Loucy (cell line): Measurements from ENCODE around the gene OR4D1.

Experiments used
- H2AFZ ChIP-seq: fragments of 200-600 bp; sonication (generic); 2 replicates; pipeline ENCODE4 v1.6.0; 2016; ENCODE audit warnings: antibody characterized with exemption, mild to moderate bottlenecking, low read length, moderate library complexity
- H3F3A ChIP-seq: fragments of 200-600 bp; 2 replicates; pipeline ENCODE4 v1.6.0; 2016; ENCODE audit warnings: antibody characterized with exemption, low read depth, mild to moderate bottlenecking
- H3K27me3 ChIP-seq: fragments of 200-600 bp; sonication (generic); 2 replicates; pipeline ENCODE4 v1.6.1; 2014; ENCODE audit warnings: low read length, mild to moderate bottlenecking; ENCODE audit not compliant: insufficient read depth, poor library complexity, severe bottlenecking
- H3K36me3 ChIP-seq: fragments of 200-600 bp; sonication (generic); 2 replicates; pipeline ENCODE4 v1.6.1; 2016; ENCODE audit warnings: low read length; ENCODE audit not compliant: insufficient read depth
- H3K4me1 ChIP-seq: fragments of 200-600 bp; sonication (generic); 2 replicates; pipeline ENCODE4 v1.5.1; 2014; ENCODE audit warnings: low read length, mild to moderate bottlenecking; ENCODE audit not compliant: insufficient read depth, poor library complexity, severe bottlenecking
- H3K4me2 ChIP-seq: fragments of 200-600 bp; sonication (generic); 2 replicates; pipeline ENCODE4 v1.6.0; 2014; ENCODE audit warnings: antibody characterized with exemption, low read length, low read depth, mild to moderate bottlenecking; ENCODE audit not compliant: poor library complexity, severe bottlenecking
- H3K4me3 ChIP-seq: fragments of 200-600 bp; sonication (generic); 2 replicates; pipeline ENCODE4 v1.5.1; 2014; ENCODE audit warnings: low read length, mild to moderate bottlenecking, mixed read lengths; ENCODE audit not compliant: poor library complexity, severe bottlenecking
- H3K79me2 ChIP-seq: fragments of 200-600 bp; sonication (generic); 2 replicates; pipeline ENCODE4 v1.6.1; 2014; ENCODE audit warnings: low read length; ENCODE audit not compliant: insufficient read depth
- H3K9ac ChIP-seq: fragments of 200-600 bp; sonication (generic); 2 replicates; pipeline ENCODE4 v1.6.0; 2014; ENCODE audit warnings: mild to moderate bottlenecking, low read depth, low read length, moderate library complexity; ENCODE audit not compliant: poor library complexity, severe bottlenecking
- H3K9me2 ChIP-seq: fragments of 200-600 bp; sonication (generic); replicated peaks from 2 replicates; pipeline ENCODE4 v1.6.1; 2016; ENCODE audit warnings: low read depth, low read length, mixed read lengths
- H3K9me3 ChIP-seq: fragments of 200-600 bp; sonication (generic); 2 replicates; pipeline ENCODE4 v1.6.1; 2014; ENCODE audit warnings: mild to moderate bottlenecking, antibody characterized with exemption, low read length, low read depth; ENCODE audit not compliant: insufficient read depth
- H4K20me1 ChIP-seq: fragments of 200-600 bp; sonication (generic); 2 replicates; pipeline ENCODE4 v1.6.0; 2014; ENCODE audit warnings: antibody characterized with exemption, low read length, mild to moderate bottlenecking; ENCODE audit not compliant: insufficient read depth, poor library complexity, severe bottlenecking
- EZH2phosphoT487 ChIP-seq: fragments of 200-600 bp; IDR thresholded peaks from 2 replicates; pipeline ENCODE4 v1.6.1; 2018; ENCODE audit warnings: antibody characterized with exemption, mild to moderate bottlenecking, moderate library complexity, borderline replicate concordance
- TF ChIP-seq, protein P1 (sequence below): fragments of 200-600 bp; sonication (generic); conservative IDR thresholded peaks from 2 replicates; pipeline ENCODE4 v1.5.1; 2014; ENCODE audit warnings: mild to moderate bottlenecking, antibody characterized with exemption, low read length

Gene OR4D1

DNA sequence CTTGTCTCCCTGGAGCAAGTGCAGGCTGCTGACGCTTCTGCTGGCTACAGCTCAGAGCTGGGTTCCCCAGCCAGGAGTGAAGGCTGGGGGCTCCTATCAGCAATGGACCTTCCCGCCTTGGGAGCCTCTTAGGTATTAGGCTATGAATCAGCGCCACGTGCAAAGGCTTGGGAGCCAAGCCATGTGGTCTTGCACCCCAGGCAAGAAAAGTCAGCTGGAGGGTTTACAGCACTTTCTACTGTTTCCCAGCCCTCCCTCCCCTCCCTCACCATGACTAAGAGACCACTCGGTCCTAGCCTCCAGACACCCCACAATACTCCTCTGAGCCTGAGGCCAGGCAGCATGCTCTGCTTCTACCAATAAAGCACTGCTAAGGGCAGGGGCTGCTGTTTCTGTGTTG is 56.6 kb downstream of the OR4D1 start:
- H3F3A ChIP-seq, result no peaks in the 10 kb centered on the region
- no peaks in the 10 kb centered on the region for H4K20me1 ChIP-seq
- TF ChIP-seq EZH2phosphoT487, result no peak
- TF ChIP-seq, protein P1, sequence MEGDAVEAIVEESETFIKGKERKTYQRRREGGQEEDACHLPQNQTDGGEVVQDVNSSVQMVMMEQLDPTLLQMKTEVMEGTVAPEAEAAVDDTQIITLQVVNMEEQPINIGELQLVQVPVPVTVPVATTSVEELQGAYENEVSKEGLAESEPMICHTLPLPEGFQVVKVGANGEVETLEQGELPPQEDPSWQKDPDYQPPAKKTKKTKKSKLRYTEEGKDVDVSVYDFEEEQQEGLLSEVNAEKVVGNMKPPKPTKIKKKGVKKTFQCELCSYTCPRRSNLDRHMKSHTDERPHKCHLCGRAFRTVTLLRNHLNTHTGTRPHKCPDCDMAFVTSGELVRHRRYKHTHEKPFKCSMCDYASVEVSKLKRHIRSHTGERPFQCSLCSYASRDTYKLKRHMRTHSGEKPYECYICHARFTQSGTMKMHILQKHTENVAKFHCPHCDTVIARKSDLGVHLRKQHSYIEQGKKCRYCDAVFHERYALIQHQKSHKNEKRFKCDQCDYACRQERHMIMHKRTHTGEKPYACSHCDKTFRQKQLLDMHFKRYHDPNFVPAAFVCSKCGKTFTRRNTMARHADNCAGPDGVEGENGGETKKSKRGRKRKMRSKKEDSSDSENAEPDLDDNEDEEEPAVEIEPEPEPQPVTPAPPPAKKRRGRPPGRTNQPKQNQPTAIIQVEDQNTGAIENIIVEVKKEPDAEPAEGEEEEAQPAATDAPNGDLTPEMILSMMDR, result no peak
- no peak overlapping the region for H3K4me2 ChIP-seq
- no peaks in the 10 kb centered on the region for H3K27me3 ChIP-seq
- no peaks in the 10 kb centered on the region for H3K9me3 ChIP-seq
- H3K4me3 ChIP-seq, result no peak overlapping the region
- H2AFZ ChIP-seq, result no peak overlapping the region
- H3K4me1 ChIP-seq, result no peaks in the 10 kb centered on the region
- no peak overlapping the region for H3K9ac ChIP-seq
- H3K9me2 ChIP-seq, result no peaks in the 10 kb centered on the region
- H3K79me2 ChIP-seq, result no peaks in the 10 kb centered on the region
- no peaks in the 10 kb centered on the region for H3K36me3 ChIP-seq

DNA sequence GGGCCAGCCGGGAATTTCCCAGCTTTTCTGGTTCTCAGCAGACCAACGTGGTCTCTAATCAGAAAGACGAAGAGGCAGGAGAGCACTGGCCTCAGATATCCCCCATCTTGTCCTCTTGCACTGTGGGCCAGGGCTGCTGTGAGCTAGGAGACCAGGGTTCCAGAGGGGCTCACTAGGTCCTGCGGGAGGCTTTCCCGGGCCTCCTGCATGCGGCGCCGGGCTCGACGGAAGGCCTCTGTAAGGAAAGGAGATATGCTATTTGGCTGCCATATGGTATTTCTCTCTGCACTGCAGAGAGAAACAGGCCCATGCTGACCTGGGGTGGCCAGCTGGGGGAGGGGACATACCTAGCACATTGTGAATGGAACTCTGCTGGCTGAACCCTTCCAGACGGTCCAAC is 57.8 kb downstream of the OR4D1 start:
- Histone ChIP-seq H3K79me2 (no peaks in the 10 kb centered on the region), H3F3A (no peaks in the 10 kb centered on the region), H3K9me2 (no peaks in the 10 kb centered on the region), H3K9ac (no peak overlapping the region), H3K9me3 (no peaks in the 10 kb centered on the region), H3K4me1 (no peaks in the 10 kb centered on the region), H2AFZ (no peak overlapping the region), H3K27me3 (no peaks in the 10 kb centered on the region), H4K20me1 (no peaks in the 10 kb centered on the region), H3K4me2 (no peak overlapping the region), H3K36me3 (no peaks in the 10 kb centered on the region), H3K4me3 (no peak overlapping the region)
- TF ChIP-seq, protein P1, result no peak
- no peak for TF ChIP-seq EZH2phosphoT487

DNA sequence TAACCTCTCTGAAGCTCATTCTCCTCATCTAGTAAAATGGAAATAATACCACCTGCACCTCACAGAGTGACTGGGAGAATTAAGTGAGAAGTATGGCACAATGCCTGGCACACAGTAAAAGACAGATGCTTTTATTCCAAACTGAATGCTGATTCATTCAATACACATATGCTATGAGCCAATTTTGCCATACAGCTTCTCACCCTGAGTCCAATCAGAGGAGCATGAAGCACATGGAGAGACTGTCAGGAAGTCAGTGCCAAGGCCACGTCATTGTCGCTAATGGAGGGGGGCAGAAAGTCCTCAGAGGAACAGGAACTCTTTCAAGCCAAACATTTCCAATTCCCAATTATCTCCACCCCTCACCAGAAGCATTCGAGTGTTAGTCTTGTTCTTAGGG is 59.3 kb downstream of the OR4D1 start:
- no peaks in the 10 kb centered on the region for H3K9me2 ChIP-seq
- no peaks in the 10 kb centered on the region for H3K4me1 ChIP-seq
- H3K36me3 ChIP-seq, result peaks cover under 1% of the 10 kb centered on the region; the same call in 1 of the 2 replicates
- H4K20me1 ChIP-seq, result no peaks in the 10 kb centered on the region
- no peak overlapping the region for H3K4me3 ChIP-seq
- no peaks in the 10 kb centered on the region for H3K27me3 ChIP-seq
- no peak for TF ChIP-seq EZH2phosphoT487
- TF ChIP-seq, protein P1, result no peak
- H3K9me3 ChIP-seq, result no peaks in the 10 kb centered on the region
- H3F3A ChIP-seq, result no peaks in the 10 kb centered on the region
- no peaks in the 10 kb centered on the region for H3K79me2 ChIP-seq
- no peak overlapping the region for H3K4me2 ChIP-seq
- no peak overlapping the region for H3K9ac ChIP-seq
- H2AFZ ChIP-seq, result no peak overlapping the region
